AG09309 (cell line): Measurements from ENCODE around the gene RALGPS1.

Experiments
- DNase-seq: peaks from one replicate; pipeline ENCODE4 v3.0.0-alpha.2; 2010; ENCODE audit warnings: low read depth
- H3K4me3 ChIP-seq: 2 replicates; pipeline ENCODE4 v1.5.1; 2011; ENCODE audit warnings: mild to moderate bottlenecking, low read depth, low read length, moderate library complexity; ENCODE audit not compliant: control insufficient read depth
- CTCF ChIP-seq: IDR thresholded peaks from 2 replicates; pipeline ENCODE4 v1.5.1; 2011; ENCODE audit warnings: mild to moderate bottlenecking, low read depth, low read length, inconsistent platforms; ENCODE audit not compliant: insufficient read depth, control insufficient read depth; ENCODE audit errors: missing control alignments

RALGPS1 gene

DNA sequence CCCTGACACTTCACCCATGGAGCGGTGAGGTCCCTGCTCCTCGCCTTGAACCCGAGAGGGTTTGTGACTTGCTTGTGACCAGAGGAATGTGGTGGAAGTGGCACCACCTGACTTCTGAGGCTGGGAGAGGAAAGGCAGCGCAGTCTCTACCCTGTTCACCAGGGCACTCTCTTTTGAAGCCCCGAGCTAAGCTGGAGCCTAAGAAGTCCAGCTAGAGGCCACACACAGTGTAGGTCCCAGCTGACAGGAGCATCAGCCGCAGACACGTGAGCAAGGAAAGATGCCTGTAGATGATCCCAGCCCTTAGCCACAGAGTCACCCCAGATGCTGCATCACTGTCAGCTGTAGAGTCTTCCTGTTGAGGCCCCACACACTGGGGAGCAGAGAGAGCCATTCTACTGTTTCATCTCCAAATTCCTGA lies 209.5 kb downstream of the RALGPS1 start:
- TF ChIP-seq CTCF: no peak
- DNase-seq: no peak

GRCh38 chr9:127124792-127125191 lies 210.2 kb downstream of the RALGPS1 start:
- no peak for DNase-seq
- TF ChIP-seq CTCF: no peak
- no peak overlapping the region for H3K4me3 ChIP-seq

More for the DNA sequence above, 209.5 kb downstream of the RALGPS1 start:
- H3K4me3 ChIP-seq: no peak overlapping the region

- no peak for TF ChIP-seq CTCF
These were observed 212.4 kb downstream of the RALGPS1 start for GRCh38 chr9:127126971-127127370.

GRCh38 chr9:127128341-127129072 lies 213.9 kb downstream of the RALGPS1 start:
- DNase-seq: no peak
- no peak overlapping the region for H3K4me3 ChIP-seq
- no peak for TF ChIP-seq CTCF

More at GRCh38 chr9:127126971-127127370, 212.4 kb downstream of the RALGPS1 start:
- H3K4me3 ChIP-seq: no peak overlapping the region
- no peak for DNase-seq

DNA sequence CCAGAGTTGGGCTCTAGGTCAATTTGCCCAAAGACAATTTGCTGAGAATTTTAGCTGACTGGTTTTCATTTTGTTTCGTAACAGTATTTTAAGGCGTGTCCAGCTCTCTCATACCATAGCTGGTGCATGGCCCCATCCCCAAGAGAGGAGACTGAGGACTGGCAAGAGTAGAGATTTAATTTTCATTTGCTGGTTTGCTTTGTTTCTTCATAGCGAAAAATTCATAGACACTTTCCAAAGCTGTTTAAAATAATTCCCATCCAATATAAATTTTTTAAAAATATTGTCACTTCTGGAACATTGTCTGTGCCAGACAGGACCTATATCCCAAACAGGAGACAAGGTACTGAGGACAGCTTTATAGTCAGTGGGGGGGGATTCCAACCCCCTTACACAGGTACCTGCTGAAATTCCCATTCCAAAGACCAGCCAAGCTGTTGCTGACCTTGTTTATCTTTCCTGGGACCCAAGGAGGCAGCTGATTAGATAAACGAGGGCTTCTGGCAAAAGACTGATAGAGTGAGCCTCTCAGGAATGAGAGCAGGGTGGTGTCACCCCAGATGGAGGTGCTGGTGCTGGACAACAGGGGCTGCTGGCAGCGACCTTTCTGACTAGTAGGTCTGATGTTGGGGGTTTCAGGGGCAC lies 214.6 kb downstream of the RALGPS1 start:
- DNase-seq: no peak
- TF ChIP-seq CTCF: no peak
- no peak overlapping the region for H3K4me3 ChIP-seq

- no peak for DNase-seq
- no peak overlapping the region for H3K4me3 ChIP-seq
- no peak for TF ChIP-seq CTCF
These were observed 215.1 kb downstream of the RALGPS1 start for GRCh38 chr9:127129718-127130085.
